D721Med (cell line): ENCODE measurements around the gene OPCML.

ENCODE experiments used
- DNase-seq: peaks from one replicate; pipeline ENCODE4 v3.0.0; 2011; ENCODE audit warnings: low spot score; ENCODE audit not compliant: insufficient read length
- FAIRE-seq: peaks from 2 replicates; lab custom pipeline; 2011; peaks lifted over from hg19 to GRCh38; lab: Jason Lieb, UNC
- CTCF ChIP-seq: IDR thresholded peaks from 2 replicates; pipeline ENCODE4 v1.5.1; 2012; ENCODE audit warnings: mild to moderate bottlenecking, control low read depth; ENCODE audit not compliant: insufficient read depth; ENCODE audit errors: missing control alignments

Gene OPCML

GRCh38 chr11:133570376-133570775 is 38.1 kb upstream of the OPCML start:
- FAIRE-seq, result no peak
- TF ChIP-seq CTCF, result no peak
- no peak for DNase-seq

- DNase-seq (no peak), FAIRE-seq (no peak)
- no peak for TF ChIP-seq CTCF
Measured at GRCh38 chr11:133563505-133564025, 31.3 kb upstream of the OPCML start.

GRCh38 chr11:133560472-133560855 is 28.2 kb upstream of the OPCML start:
- DNase-seq (no peak), FAIRE-seq (no peak)
- no peak for TF ChIP-seq CTCF

- FAIRE-seq (no peak), DNase-seq (no peak)
- TF ChIP-seq CTCF, result no peak
Measured at GRCh38 chr11:133559833-133560471, 27.7 kb upstream of the OPCML start.

- FAIRE-seq (no peak), DNase-seq (no peak)
- no peak for TF ChIP-seq CTCF
Measured at GRCh38 chr11:133559382-133559781, 27.1 kb upstream of the OPCML start.

- FAIRE-seq, result no peak
- DNase-seq, result no peak
- TF ChIP-seq CTCF, result no peak
Measured at GRCh38 chr11:133555034-133555433, 22.7 kb upstream of the OPCML start.
